HG03354 (cell line): Measurements from ENCODE around the gene SAMSN1.
"Not testable (repeated sequence)": the region's sequence is repeated elsewhere in the genome, so short reads cannot be mapped to it uniquely, and the experiment has no call there.

Experiments
- ATAC-seq: cut with Tn5 transposase; IDR thresholded peaks from one replicate; pipeline ENCODE4 v1.9.1; 2021; ENCODE audit warnings: mild to moderate bottlenecking; ENCODE audit not compliant: unreplicated experiment, poor library complexity, severe bottlenecking

SAMSN1 gene

GRCh38 chr21:14567331-14568279 lies 21.5 kb upstream of the SAMSN1 start:
- no peak for ATAC-seq

GRCh38 chr21:14566894-14567293 lies 20.8 kb upstream of the SAMSN1 start:
- no peak for ATAC-seq

- ATAC-seq = no peak
Measured at GRCh38 chr21:14562959-14563358, 16.8 kb upstream of the SAMSN1 start.

- ATAC-seq = no peak
Measured at GRCh38 chr21:14560555-14560954, 14.4 kb upstream of the SAMSN1 start.

GRCh38 chr21:14560139-14560538 lies 14.0 kb upstream of the SAMSN1 start:
- no peak for ATAC-seq

- ATAC-seq = no peak
Measured at GRCh38 chr21:14559102-14559501, 13.0 kb upstream of the SAMSN1 start.

GRCh38 chr21:14557413-14557812 lies 11.3 kb upstream of the SAMSN1 start:
- ATAC-seq = no peak

GRCh38 chr21:14554948-14555347 lies 8.8 kb upstream of the SAMSN1 start:
- no peak for ATAC-seq

GRCh38 chr21:14553422-14553821 lies 7.3 kb upstream of the SAMSN1 start:
- ATAC-seq = no peak

- ATAC-seq = no peak
Measured at GRCh38 chr21:14551741-14552140, 5.6 kb upstream of the SAMSN1 start.

GRCh38 chr21:14550135-14550534 lies 4.0 kb upstream of the SAMSN1 start:
- no peak for ATAC-seq

- no peak for ATAC-seq
Measured at GRCh38 chr21:14548779-14549178, 2.7 kb upstream of the SAMSN1 start.

GRCh38 chr21:14547834-14548513 lies 1.9 kb upstream of the SAMSN1 start:
- ATAC-seq = no peak

GRCh38 chr21:14546719-14547118 lies 604 bp upstream of the SAMSN1 start:
- ATAC-seq = not testable (repeated sequence)

- ATAC-seq = no peak
Measured at GRCh38 chr21:14543983-14544382, 2.1 kb downstream of the SAMSN1 start.

- ATAC-seq = no peak
Measured at GRCh38 chr21:14542638-14543037, 3.5 kb downstream of the SAMSN1 start.

- no peak for ATAC-seq
Measured at GRCh38 chr21:14541841-14542490, 4.1 kb downstream of the SAMSN1 start.

- no peak for ATAC-seq
Measured at GRCh38 chr21:14538483-14538882, 7.6 kb downstream of the SAMSN1 start.

GRCh38 chr21:14536929-14537328 lies 9.2 kb downstream of the SAMSN1 start:
- no peak for ATAC-seq

- ATAC-seq = no peak
Measured at GRCh38 chr21:14535702-14536101, 10.4 kb downstream of the SAMSN1 start.
